Cerebellar cortex (tissue), 1 donor: ENCODE data around the gene CYP26A1.

Source experiments
- DNase-seq: peaks from one replicate; pipeline ENCODE4 v3.0.0-alpha.2; 2015; ENCODE audit warnings: low spot score

The CYP26A1 gene

DNA sequence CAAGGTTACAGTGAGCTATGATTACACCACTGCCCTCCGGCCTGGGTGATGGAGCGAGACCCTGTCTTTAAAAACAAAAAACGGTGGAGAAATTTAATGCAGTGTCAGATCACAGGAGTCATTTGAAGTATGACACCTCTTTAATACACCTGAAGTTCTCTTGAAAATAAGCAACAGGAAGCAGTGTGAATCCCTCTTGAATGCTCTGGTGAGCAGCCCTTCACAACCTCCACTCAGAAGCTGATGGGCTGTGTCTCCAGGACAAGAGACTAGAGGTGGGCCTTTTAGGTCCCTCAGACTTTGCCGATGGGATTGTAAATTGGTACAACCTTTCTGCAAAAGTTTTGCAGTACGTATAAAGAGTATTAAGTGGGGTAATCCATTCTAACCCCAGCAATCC, 50.1 kb downstream of the CYP26A1 start:
- DNase-seq, result no peak

DNA sequence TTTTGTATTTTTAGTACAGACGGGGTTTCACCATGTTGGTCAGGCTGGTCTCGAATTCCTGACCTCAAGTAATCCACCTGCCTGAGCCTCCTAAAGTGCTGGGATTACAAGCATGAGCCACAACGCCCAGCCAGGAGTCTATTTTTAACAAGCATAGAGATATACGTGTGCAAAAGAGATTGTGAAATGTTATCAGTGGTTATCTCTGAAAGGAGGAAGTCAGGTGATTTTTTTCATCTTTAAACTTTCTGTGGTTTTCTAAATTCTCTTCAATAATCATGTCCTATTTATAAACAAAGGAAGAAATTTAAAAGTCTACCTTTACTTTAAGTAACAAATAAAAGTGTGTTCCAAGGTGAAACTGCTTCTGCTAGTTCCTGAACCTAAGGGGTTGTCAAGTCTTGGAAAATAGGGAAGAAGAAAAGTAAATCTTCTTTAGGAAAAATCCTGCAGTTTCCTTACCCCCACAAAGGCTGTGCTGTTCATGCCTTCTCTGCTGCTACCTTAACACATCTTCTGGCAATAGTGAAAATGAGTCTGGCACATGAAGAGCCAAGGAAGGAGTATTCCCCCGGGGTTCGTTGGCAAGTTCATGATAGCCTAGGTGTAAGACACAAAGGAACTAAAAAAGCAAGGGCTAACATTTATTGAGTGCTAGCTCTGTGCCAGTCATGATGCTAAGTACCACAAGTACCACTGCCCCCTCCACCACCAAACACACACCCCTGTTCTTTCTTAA, 51.1 kb downstream of the CYP26A1 start:
- no peak for DNase-seq

DNA sequence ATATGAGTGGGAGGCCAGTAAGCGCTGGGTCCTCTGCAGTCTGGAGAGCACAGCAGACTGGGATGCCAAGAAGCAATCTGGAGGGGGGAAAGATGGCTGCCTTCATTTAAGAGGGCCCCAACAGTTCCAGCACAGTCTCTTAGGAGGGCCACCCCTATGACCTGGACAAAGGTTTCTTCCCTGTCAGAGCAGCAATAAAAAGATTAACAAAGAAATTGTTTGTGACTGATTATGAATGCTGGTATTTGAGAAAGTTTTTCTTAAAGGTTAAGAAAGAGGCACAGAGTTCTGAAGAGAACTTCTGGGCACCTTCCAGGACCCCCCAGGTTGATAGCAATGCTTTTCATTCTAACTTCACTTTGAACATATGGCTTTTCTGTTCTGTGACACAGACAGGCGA, 52.3 kb downstream of the CYP26A1 start:
- no peak for DNase-seq

DNA sequence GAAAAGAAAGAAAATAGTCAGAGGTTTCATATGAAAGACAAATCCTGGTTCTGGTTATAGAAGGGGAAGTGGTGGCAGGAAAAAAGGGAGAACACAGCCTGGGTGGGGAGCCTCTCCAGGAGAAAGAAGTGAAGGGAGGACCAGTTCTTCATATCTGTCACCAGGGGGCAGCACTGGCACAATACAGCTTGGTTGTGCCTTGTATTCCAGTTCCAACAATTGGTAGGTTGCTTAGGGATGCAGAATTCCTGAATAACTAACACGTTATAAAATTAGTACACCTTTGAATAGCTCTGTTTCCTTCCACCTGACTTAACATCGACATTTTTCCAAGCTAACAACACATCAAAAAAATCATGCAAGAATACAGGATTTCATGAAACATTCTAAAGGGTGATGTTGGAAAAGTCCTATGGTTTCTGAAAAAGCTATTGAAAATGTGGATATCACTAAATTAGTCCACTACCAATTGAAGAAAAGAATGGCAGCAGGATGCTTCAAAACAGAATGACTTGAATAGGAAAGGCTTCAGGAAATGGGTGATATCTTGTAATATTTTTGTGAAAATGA, 52.9 kb downstream of the CYP26A1 start:
- no peak for DNase-seq
